T-cell (primary cell): Measurements from ENCODE around the gene CENPX. TPM values are rescaled to one million over a fixed set of nuclear protein-coding genes. Genes with fewer than 3 reads are reported as not detected.

Experiments
- ATAC-seq, 4 experiments: fragments of 200-7000 bp in 3 of 4; fragments of 150-1000 bp in 1 of 4; cut with Tn5 transposase; replicated peaks in 1 of 4; 1 replicate in 3 of 4; 2 replicates in 1 of 4; pipeline ENCODE4 v1.10.0; 2021; ENCODE audit warnings: moderate library complexity in 3 of 4, mild to moderate bottlenecking in 2 of 4, moderate number of reproducible peaks in 1 of 4
- CTCF ChIA-PET, 2 donors: fragments of 300-600 bp; sonication (Branson Sonifier 250); formaldehyde crosslinking; loops; one replicate each; lab custom pipeline; 2022; ENCODE audit warnings: antibody characterized with exemption in 2 of 2; lab: Charles Lee
- POLR2A ChIA-PET, 2 donors: fragments of 300-600 bp; sonication (Branson Sonifier 250); formaldehyde crosslinking; loops; one replicate each; lab custom pipeline; 2022; ENCODE audit warnings: antibody characterized with exemption in 2 of 2; lab: Charles Lee
- DNase-seq, 35 experiments: peaks; one replicate each; pipeline versions ENCODE4 v3.0.0 to v3.0.0-alpha.2; 2013 to 2023
- H3K27ac ChIP-seq: one replicate; pipeline ENCODE4 v1.5.1; 2013; ENCODE audit warnings: low read length
- H3K27me3 ChIP-seq, 2 experiments: replicated peaks in 1 of 2; 1 replicate in 1 of 2; 2 replicates in 1 of 2; pipeline versions ENCODE4 v1.6.1 to v1.7.0; 2013; ENCODE audit warnings: low read length in 1 of 2, mixed read lengths in 1 of 2; ENCODE audit not compliant: control insufficient read depth in 2 of 2, insufficient read depth in 2 of 2; ENCODE audit errors: extremely low read depth in 1 of 2
- H3K36me3 ChIP-seq, 2 donors: 1 replicate in 1 of 2; 2 replicates in 1 of 2; pipeline versions ENCODE4 v1.6.1 to v1.7.0; 2013; ENCODE audit warnings: low read length in 1 of 2; ENCODE audit not compliant: control insufficient read depth in 2 of 2, insufficient read depth in 1 of 2; ENCODE audit errors: extremely low read depth in 1 of 2
- H3K4me1 ChIP-seq, 2 experiments: 1 replicate in 1 of 2; 2 replicates in 1 of 2; pipeline versions ENCODE4 v1.6.1 to v1.7.0; 2013; ENCODE audit warnings: low read length in 2 of 2, mixed read lengths in 1 of 2; ENCODE audit not compliant: insufficient read depth in 2 of 2, control insufficient read depth in 1 of 2; ENCODE audit errors: extremely low read depth in 1 of 2
- H3K4me3 ChIP-seq, 2 donors: 1 replicate in 1 of 2; 2 replicates in 1 of 2; pipeline versions ENCODE4 v1.5.1 to v1.7.0; 2013; ENCODE audit warnings: mild to moderate bottlenecking in 2 of 2, low read length in 1 of 2, moderate library complexity in 1 of 2; ENCODE audit not compliant: control insufficient read depth in 1 of 2; ENCODE audit errors: extremely low read depth in 1 of 2
- H3K9me3 ChIP-seq: 2 replicates; pipeline ENCODE4 v1.7.0; 2013
- H3K27ac Mint-ChIP-seq, 2 donors: one replicate each; pipeline ENCODE4 v1.8.0; 2020 to 2021; ENCODE audit warnings: mild to moderate bottlenecking in 2 of 2, mixed read lengths in 2 of 2
- H3K27me3 Mint-ChIP-seq, 2 donors: one replicate each; pipeline ENCODE4 v1.8.0; 2021 to 2022; ENCODE audit warnings: mixed read lengths in 2 of 2
- H3K36me3 Mint-ChIP-seq: one replicate; pipeline ENCODE4 v1.8.0; 2021; ENCODE audit warnings: mixed read lengths
- H3K4me1 Mint-ChIP-seq, 3 donors: one replicate each; pipeline ENCODE4 v1.8.0; 2020 to 2022; ENCODE audit warnings: mixed read lengths in 3 of 3, mild to moderate bottlenecking in 1 of 3
- H3K4me3 Mint-ChIP-seq, 3 donors: one replicate each; pipeline ENCODE4 v1.8.0; 2020 to 2022; ENCODE audit warnings: mild to moderate bottlenecking in 3 of 3, mixed read lengths in 3 of 3, moderate library complexity in 3 of 3
- H3K9me3 Mint-ChIP-seq, 3 donors: one replicate each; pipeline ENCODE4 v1.8.0; 2020 to 2022; ENCODE audit warnings: mixed read lengths in 3 of 3
- WGBS: methylation state at CpG from one replicate; pipeline ENCODE4 v1.1.5; 2013; ENCODE audit warnings: missing lambda C conversion rate; ENCODE audit not compliant: insufficient coverage; 5-methylcytosine and 5-hydroxymethylcytosine counted together
- total RNA-seq, 35 experiments: library from RNA in 6 of 35; stranded (reverse) in 6 of 35; fragments of 120-200 nt in 1 of 35; gene quantifications; one replicate each; pipeline versions ENCODE4 v1.2.1 to v1.2.4 and lab custom pipeline; 2013 to 2026

CENPX gene
- total RNA-seq, 5 donors from 2014 or later (not counting 1 experiment from before 2014, with no cell fraction given): 26.7 to 47.8 (median 43.7) TPM

DNA sequence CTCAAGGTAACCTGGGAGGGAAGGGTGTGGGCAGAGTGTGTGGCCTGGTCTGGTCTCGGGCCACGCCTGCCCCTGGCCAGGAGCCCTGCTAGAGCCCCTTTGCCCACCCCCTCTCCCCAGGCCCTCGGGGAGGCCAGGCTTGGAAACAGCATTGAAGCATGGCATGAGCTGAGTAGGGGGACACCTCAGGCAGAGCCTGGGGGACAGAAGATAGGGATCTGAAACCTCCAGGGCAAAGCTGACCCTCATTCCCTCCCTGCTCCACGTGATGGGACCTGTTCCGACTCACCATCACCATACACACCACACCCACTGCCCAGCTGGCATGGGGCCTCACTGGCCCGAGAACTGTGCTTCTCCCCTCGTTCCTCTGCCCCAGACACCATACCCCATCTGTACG lies 26.4 kb upstream of the CENPX start:
- no peak overlapping the region for H3K27ac ChIP-seq
- POLR2A ChIA-PET: no interaction called here
- no peaks in the 10 kb centered on the region for H3K27me3 ChIP-seq
- WGBS: 100% methylated on average over 2 of the region's 8 CpGs
- H3K27ac Mint-ChIP-seq: no peak overlapping the region
- DNase-seq (no peak), ATAC-seq (no peak)
- no peaks in the 10 kb centered on the region for H3K9me3 ChIP-seq
- H3K4me3 Mint-ChIP-seq: peak overlapping the region; percentile 9 to 31 (median 25)
- H3K4me1 ChIP-seq: peaks cover 9 to 40% of the 10 kb centered on the region in 2 experiments
- H3K4me3 ChIP-seq: no peak overlapping the region
- no peaks in the 10 kb centered on the region for H3K27me3 Mint-ChIP-seq
- CTCF ChIA-PET: no interaction called here
- H3K36me3 Mint-ChIP-seq: peaks cover 7% of the 10 kb centered on the region
- peaks cover 5 to 23% (median 18%) of the 10 kb centered on the region in 3 donors for H3K4me1 Mint-ChIP-seq
- H3K9me3 Mint-ChIP-seq: no peaks in the 10 kb centered on the region
- H3K36me3 ChIP-seq: peaks cover 4 to 13% of the 10 kb centered on the region in 2 donors

DNA sequence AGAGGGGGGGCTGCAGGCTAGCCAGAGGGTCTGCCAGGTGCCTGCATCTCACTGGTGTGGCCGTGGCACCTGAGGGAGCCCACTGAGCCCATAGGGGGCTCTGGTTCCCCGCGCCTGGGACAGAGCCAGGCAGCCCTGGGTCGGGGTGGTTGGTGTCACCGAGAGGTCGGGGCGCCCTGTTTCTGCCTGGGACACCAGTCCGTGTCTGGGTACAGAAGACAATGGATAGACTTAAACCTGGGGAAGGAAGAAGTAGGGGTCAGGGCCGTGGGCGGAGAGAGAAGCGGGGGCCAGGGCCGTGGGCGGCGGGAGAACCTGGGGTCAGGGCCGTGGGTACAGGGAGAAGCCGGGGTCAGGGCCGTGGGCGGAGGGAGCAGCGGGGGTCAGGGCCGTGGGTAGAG lies 25.9 kb upstream of the CENPX start:
- peak overlapping the region in 2 of 3 donors; percentile 24 to 46 for H3K4me3 Mint-ChIP-seq
- H3K4me1 Mint-ChIP-seq: peaks cover 5 to 21% (median 18%) of the 10 kb centered on the region in 3 donors
- ATAC-seq: no peak
- Histone ChIP-seq H3K36me3 (peaks cover 4 to 8% of the 10 kb centered on the region in 2 donors), H3K4me3 (no peak overlapping the region), H3K27me3 (no peaks in the 10 kb centered on the region), H3K27ac (no peak overlapping the region), H3K4me1 (peaks cover 9 to 35% of the 10 kb centered on the region in 2 experiments), H3K9me3 (no peaks in the 10 kb centered on the region)
- no peaks in the 10 kb centered on the region for H3K9me3 Mint-ChIP-seq
- no peak overlapping the region for H3K27ac Mint-ChIP-seq
- H3K27me3 Mint-ChIP-seq: no peaks in the 10 kb centered on the region
- ChIA-PET POLR2A (no interaction called here), CTCF (interaction anchor here in 1 of 2 donors (0.9 kb wide), 1 partner anchor 11 kb away, joined by 5 read pairs; the partner anchor contains the start of gene DCXR)
- peaks cover 7% of the 10 kb centered on the region for H3K36me3 Mint-ChIP-seq
- 94% methylated on average over 20 of the region's 20 CpGs for WGBS
- no peak for DNase-seq

DNA sequence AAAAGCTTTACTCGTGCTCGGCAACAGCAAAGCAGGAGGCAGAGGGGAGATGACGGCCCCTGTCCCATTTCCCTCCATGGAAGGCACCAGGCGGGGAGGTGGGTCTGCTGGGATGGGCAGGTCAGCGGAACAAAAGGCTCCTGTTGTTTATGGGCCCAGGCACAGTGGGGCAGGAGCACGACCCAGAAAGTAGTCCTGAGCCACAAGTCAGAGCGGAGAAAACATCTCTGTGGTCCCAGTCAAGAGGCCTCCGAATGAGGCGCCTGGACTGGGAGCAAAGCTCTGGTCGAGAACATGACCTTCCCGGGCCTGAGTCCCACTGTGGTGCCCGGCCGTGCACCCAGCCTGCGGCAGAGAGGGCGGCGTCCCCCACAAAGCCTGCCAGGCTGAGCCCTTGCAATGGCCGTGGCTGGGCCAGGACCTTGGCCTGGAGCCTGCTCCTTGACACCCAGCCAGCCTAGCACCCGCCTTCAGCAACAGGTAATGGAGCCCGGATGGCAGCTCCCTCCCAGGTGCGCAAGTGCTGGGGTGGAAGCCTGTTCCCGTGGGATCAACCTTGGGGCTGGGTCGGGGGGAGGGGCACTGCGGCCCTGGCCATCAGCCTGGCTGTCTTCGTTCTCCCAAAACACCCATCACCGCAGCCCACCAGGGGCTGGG lies 25.4 kb upstream of the CENPX start:
- Histone ChIP-seq H3K4me1 (peaks cover 7 to 30% of the 10 kb centered on the region in 2 experiments), H3K36me3 (peaks cover 4 to 8% of the 10 kb centered on the region in 2 donors), H3K27me3 (no peaks in the 10 kb centered on the region), H3K9me3 (no peaks in the 10 kb centered on the region), H3K4me3 (no peak overlapping the region), H3K27ac (no peak overlapping the region)
- WGBS: 97% methylated on average over 20 of the region's 25 CpGs
- H3K4me3 Mint-ChIP-seq: peak overlapping the region in 2 of 3 donors; percentile 29 to 36
- H3K27me3 Mint-ChIP-seq: no peaks in the 10 kb centered on the region
- H3K9me3 Mint-ChIP-seq: no peaks in the 10 kb centered on the region
- no peak overlapping the region for H3K27ac Mint-ChIP-seq
- DNase-seq (no peak), ATAC-seq (no peak)
- peaks cover 7% of the 10 kb centered on the region for H3K36me3 Mint-ChIP-seq
- H3K4me1 Mint-ChIP-seq: peaks cover 5 to 16% (median 14%) of the 10 kb centered on the region in 3 donors
- ChIA-PET CTCF (interaction anchor here in 1 of 2 donors (0.9 kb wide), 1 partner anchor 10 kb away, joined by 5 read pairs; the partner anchor contains the start of gene DCXR), POLR2A (no interaction called here)

DNA sequence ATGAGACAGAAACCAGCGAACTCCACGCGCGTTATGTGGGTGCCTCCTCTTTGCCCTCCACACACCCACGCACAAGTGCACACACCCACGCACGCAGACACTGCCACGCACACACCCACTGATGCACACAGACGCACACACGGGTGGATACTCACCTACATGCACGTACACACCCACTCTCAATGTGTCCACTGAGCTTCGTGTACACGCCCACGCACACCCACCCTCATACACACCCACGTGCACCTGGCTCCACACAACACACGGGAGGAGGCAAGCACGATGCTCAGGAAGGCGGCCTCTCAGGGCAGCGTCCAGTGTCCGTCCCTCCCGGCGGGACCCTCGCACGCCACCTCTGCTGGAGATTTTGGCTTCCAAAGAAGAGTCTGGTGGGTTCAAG lies 24.7 kb upstream of the CENPX start:
- ATAC-seq (no peak), DNase-seq (no peak)
- Mint-ChIP-seq H3K4me1 (peaks cover 5 to 11% (median 10%) of the 10 kb centered on the region in 3 donors), H3K9me3 (no peaks in the 10 kb centered on the region), H3K27me3 (no peaks in the 10 kb centered on the region), H3K27ac (no peak overlapping the region), H3K36me3 (peaks cover 7% of the 10 kb centered on the region), H3K4me3 (peak overlapping the region in 2 of 3 donors; percentile 29 to 36)
- no peaks in the 10 kb centered on the region for H3K9me3 ChIP-seq
- H3K27ac ChIP-seq: no peak overlapping the region
- POLR2A ChIA-PET: no interaction called here
- peaks cover 4 to 8% of the 10 kb centered on the region in 2 donors for H3K36me3 ChIP-seq
- CTCF ChIA-PET: no interaction called here
- WGBS: 75% methylated on average over 21 of the region's 24 CpGs
- no peaks in the 10 kb centered on the region for H3K27me3 ChIP-seq
- H3K4me1 ChIP-seq: peaks cover 3 to 23% of the 10 kb centered on the region in 2 experiments
- no peak overlapping the region for H3K4me3 ChIP-seq

DNA sequence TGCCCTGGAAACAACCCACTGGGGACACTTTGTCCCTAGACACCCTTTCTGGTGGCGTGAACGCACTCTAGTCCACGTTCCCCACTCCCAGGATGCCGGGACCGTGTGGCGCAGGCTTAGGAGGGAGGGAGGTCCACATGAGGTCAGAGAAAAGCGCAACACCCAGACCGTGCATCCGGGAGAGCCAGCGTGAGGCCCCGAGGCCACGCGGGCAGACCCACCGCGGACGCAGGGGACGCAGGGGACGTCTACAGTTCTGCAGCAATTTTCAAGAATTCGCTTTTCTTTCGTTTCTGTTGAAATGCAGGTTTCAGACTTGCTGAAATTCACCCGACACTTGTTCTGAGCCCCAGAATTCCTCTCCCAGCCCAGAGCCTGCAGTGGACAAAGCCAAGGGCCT lies 24.2 kb upstream of the CENPX start:
- H3K9me3 Mint-ChIP-seq: no peaks in the 10 kb centered on the region
- no peak for ATAC-seq
- H3K36me3 ChIP-seq: peaks cover 4 to 8% of the 10 kb centered on the region in 2 donors
- 98% methylated on average over 21 of the region's 21 CpGs for WGBS
- H3K27ac ChIP-seq: no peak overlapping the region
- ChIA-PET POLR2A (no interaction called here), CTCF (no interaction called here)
- H3K4me1 Mint-ChIP-seq: peaks cover 5 to 11% (median 10%) of the 10 kb centered on the region in 3 donors
- no peak overlapping the region for H3K4me3 Mint-ChIP-seq
- peaks cover 0 to 19% of the 10 kb centered on the region in 2 experiments for H3K4me1 ChIP-seq
- DNase-seq: no peak
- H3K27ac Mint-ChIP-seq: no peak overlapping the region
- no peaks in the 10 kb centered on the region for H3K27me3 ChIP-seq
- no peak overlapping the region for H3K4me3 ChIP-seq
- no peaks in the 10 kb centered on the region for H3K27me3 Mint-ChIP-seq
- H3K9me3 ChIP-seq: no peaks in the 10 kb centered on the region
- peaks cover 7% of the 10 kb centered on the region for H3K36me3 Mint-ChIP-seq

DNA sequence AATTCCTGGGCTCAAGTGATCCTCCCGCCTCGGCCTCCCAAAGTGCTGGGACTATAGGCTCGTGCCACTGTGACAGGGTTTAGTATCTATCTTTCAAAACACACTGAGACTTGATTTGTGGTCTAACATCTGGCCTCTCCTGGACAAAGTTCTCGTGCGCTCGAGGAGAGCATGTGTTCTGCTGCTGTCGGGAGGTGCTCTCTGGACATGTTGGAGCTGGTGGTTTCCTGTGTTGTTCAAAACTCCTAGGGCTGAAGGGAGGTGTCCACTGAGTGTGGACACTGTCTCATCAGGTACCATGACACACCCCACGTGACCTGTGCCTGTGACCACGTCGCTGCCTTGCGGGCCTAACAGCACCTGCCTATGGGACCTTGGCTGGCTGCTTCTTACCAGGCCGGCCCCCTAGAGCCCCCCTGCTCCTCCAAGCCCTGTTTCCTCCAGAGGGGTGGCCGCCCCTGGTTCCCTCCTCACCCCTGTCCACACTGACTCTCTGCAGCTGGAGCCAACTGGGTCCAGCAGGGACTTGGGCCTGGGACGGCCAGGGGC lies 23.3 kb upstream of the CENPX start:
- Histone ChIP-seq H3K27ac (no peak overlapping the region), H3K4me3 (no peak overlapping the region), H3K36me3 (peaks cover 4 to 8% of the 10 kb centered on the region in 2 donors), H3K9me3 (no peaks in the 10 kb centered on the region), H3K27me3 (no peaks in the 10 kb centered on the region), H3K4me1 (peaks cover 0 to 18% of the 10 kb centered on the region in 2 experiments)
- CTCF ChIA-PET: no interaction called here
- Mint-ChIP-seq H3K4me3 (no peak overlapping the region), H3K36me3 (peaks cover 7% of the 10 kb centered on the region), H3K27ac (peak overlapping the region in 1 of 2 donors; percentile 58), H3K4me1 (peaks cover 5 to 11% (median 10%) of the 10 kb centered on the region in 3 donors), H3K27me3 (no peaks in the 10 kb centered on the region), H3K9me3 (no peaks in the 10 kb centered on the region)
- WGBS: 87% methylated on average over 13 of the region's 14 CpGs
- DNase-seq (no peak), ATAC-seq (no peak)
- POLR2A ChIA-PET: no interaction called here
